Thyroid gland (tissue), 4 donors: ENCODE data around the gene GARIN5A.

Experiments
- CTCF ChIP-seq, 6 experiments: fragments of 200-600 bp in 3 of 6; fragments of 450-650 bp in 3 of 6; sonication (generic) in 3 of 6; IDR thresholded peaks; one replicate each; pipeline ENCODE4 v1.5.1; 2016 to 2019; ENCODE audit warnings: antibody characterized with exemption in 6 of 6, mild to moderate bottlenecking in 2 of 6, inconsistent platforms in 1 of 6, moderate library complexity in 1 of 6
- POLR2A ChIP-seq, 2 donors: fragments of 450-650 bp; IDR thresholded peaks; one replicate each; pipeline ENCODE4 v1.6.1; 2017; ENCODE audit warnings: antibody characterized with exemption in 2 of 2, mild to moderate bottlenecking in 2 of 2, moderate library complexity in 1 of 2

DNA sequence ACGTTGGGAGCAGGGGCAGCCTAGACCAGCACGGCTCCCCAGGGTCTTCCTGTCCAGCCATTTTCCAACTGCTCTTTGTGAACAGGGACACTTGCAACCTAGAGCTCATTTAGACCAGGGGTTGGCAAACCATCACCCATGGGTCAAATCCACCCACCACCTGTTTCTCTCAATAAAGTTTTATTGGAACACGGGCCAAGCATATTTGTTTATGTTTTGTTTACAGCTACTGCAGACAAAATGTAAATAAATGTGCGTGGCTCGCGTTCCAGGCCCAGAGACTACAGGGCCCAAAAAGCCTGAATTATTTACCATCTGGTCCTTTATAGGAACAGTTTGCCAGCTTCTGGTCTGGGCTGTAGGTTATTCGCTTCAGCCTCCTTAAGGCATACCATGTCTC, 13.7 kb downstream of the GARIN5A start:
- TF ChIP-seq POLR2A (IDR thresholded peaks at IDR 0.05) (no peak), CTCF (IDR thresholded peaks at IDR 0.05) (no peak)
